Endothelial cell (in vitro differentiated cells): ENCODE measurements around the gene TNFAIP3. TPM values are rescaled to one million over a fixed set of nuclear protein-coding genes. Genes with fewer than 3 reads are reported as not detected.

ENCODE experiments used
- DNase-seq: peaks from one replicate; pipeline ENCODE4 v3.0.0; 2021; ENCODE audit warnings: low spot score
- H3K27ac Mint-ChIP-seq: one replicate; pipeline ENCODE4 v1.8.0; 2021; ENCODE audit warnings: mixed read lengths, inconsistent platforms; ENCODE audit not compliant: unreplicated experiment
- H3K27me3 Mint-ChIP-seq: one replicate; pipeline ENCODE4 v1.8.0; 2021; ENCODE audit warnings: mild to moderate bottlenecking, moderate library complexity, mixed read lengths, inconsistent platforms; ENCODE audit not compliant: unreplicated experiment
- H3K36me3 Mint-ChIP-seq: one replicate; pipeline ENCODE4 v1.8.0; 2021; ENCODE audit warnings: mild to moderate bottlenecking, low read depth, mixed read lengths, inconsistent platforms; ENCODE audit not compliant: unreplicated experiment
- H3K4me1 Mint-ChIP-seq: one replicate; pipeline ENCODE4 v1.8.0; 2021; ENCODE audit warnings: mild to moderate bottlenecking, mixed read lengths, inconsistent platforms; ENCODE audit not compliant: unreplicated experiment
- H3K4me3 Mint-ChIP-seq: one replicate; pipeline ENCODE4 v1.8.0; 2021; ENCODE audit warnings: mild to moderate bottlenecking, mixed read lengths, inconsistent platforms; ENCODE audit not compliant: unreplicated experiment
- H3K9me3 Mint-ChIP-seq: one replicate; pipeline ENCODE4 v1.8.0; 2021; ENCODE audit warnings: mixed read lengths, inconsistent platforms; ENCODE audit not compliant: unreplicated experiment
- CTCF ChIP-seq: fragments of 200-600 bp; sonication (generic); IDR thresholded peaks from one replicate; pipeline ENCODE4 v1.5.0; 2021; ENCODE audit warnings: antibody characterized with exemption; ENCODE audit not compliant: unreplicated experiment
- total RNA-seq: library from RNA; stranded (reverse); fragmentation: NEBNext Ultra II Directional; extraction: Animal tissue kit (Norgen Biotek cat#: 25700); gene quantifications from one replicate; pipeline ENCODE4 v1.2.1, GENCODE V29; 2021; ENCODE audit not compliant: unreplicated experiment

Gene TNFAIP3
- total RNA-seq, 1 donor from 2014 or later: 22.6 TPM

- no peak for DNase-seq
- no peak overlapping the region for H3K27ac Mint-ChIP-seq
- no peak for TF ChIP-seq CTCF
- no peaks in the 10 kb centered on the region for H3K9me3 Mint-ChIP-seq
- no peaks in the 10 kb centered on the region for H3K4me1 Mint-ChIP-seq
- H3K27me3 Mint-ChIP-seq: no peaks in the 10 kb centered on the region
- no peak overlapping the region for H3K4me3 Mint-ChIP-seq
- H3K36me3 Mint-ChIP-seq: peaks cover 7% of the 10 kb centered on the region
Observed at GRCh38 chr6:137851669-137852068, 15.4 kb upstream of the TNFAIP3 start.

GRCh38 chr6:137852346-137852745 lies 14.7 kb upstream of the TNFAIP3 start:
- Mint-ChIP-seq H3K9me3 (no peaks in the 10 kb centered on the region), H3K27ac (no peak overlapping the region), H3K4me3 (no peak overlapping the region), H3K27me3 (no peaks in the 10 kb centered on the region), H3K4me1 (no peaks in the 10 kb centered on the region), H3K36me3 (peaks cover 8% of the 10 kb centered on the region)
- TF ChIP-seq CTCF: no peak
- no peak for DNase-seq

- no peaks in the 10 kb centered on the region for H3K27me3 Mint-ChIP-seq
- no peak overlapping the region for H3K27ac Mint-ChIP-seq
- H3K4me1 Mint-ChIP-seq: no peaks in the 10 kb centered on the region
- no peak overlapping the region for H3K4me3 Mint-ChIP-seq
- no peaks in the 10 kb centered on the region for H3K9me3 Mint-ChIP-seq
- H3K36me3 Mint-ChIP-seq: peaks cover 13% of the 10 kb centered on the region
- no peak for DNase-seq
- no peak for TF ChIP-seq CTCF
Observed at GRCh38 chr6:137852811-137853210, 14.2 kb upstream of the TNFAIP3 start.

GRCh38 chr6:137853569-137854213 lies 13.4 kb upstream of the TNFAIP3 start:
- no peak overlapping the region for H3K27ac Mint-ChIP-seq
- DNase-seq: no peak
- H3K36me3 Mint-ChIP-seq: peaks cover 17% of the 10 kb centered on the region
- no peak for TF ChIP-seq CTCF
- H3K9me3 Mint-ChIP-seq: no peaks in the 10 kb centered on the region
- H3K4me1 Mint-ChIP-seq: no peaks in the 10 kb centered on the region
- H3K4me3 Mint-ChIP-seq: no peak overlapping the region
- no peaks in the 10 kb centered on the region for H3K27me3 Mint-ChIP-seq

- H3K27ac Mint-ChIP-seq: no peak overlapping the region
- DNase-seq: no peak
- peaks cover 20% of the 10 kb centered on the region for H3K36me3 Mint-ChIP-seq
- H3K9me3 Mint-ChIP-seq: no peaks in the 10 kb centered on the region
- H3K27me3 Mint-ChIP-seq: no peaks in the 10 kb centered on the region
- no peaks in the 10 kb centered on the region for H3K4me1 Mint-ChIP-seq
- peak overlapping the region; percentile 42 for H3K4me3 Mint-ChIP-seq
- TF ChIP-seq CTCF: no peak
Observed at GRCh38 chr6:137856138-137856898, 10.7 kb upstream of the TNFAIP3 start.
